ENCODE results near the gene EDIL3. TPM values are rescaled to one million over a fixed set of nuclear protein-coding genes. Genes with fewer than 3 reads are reported as not detected.
A peak's percentile ranks its signal among the peaks of the same experiment; 100 is the strongest.

The EDIL3 gene
- total RNA-seq, 2 donors from 2014 or later = not detected

DNA sequence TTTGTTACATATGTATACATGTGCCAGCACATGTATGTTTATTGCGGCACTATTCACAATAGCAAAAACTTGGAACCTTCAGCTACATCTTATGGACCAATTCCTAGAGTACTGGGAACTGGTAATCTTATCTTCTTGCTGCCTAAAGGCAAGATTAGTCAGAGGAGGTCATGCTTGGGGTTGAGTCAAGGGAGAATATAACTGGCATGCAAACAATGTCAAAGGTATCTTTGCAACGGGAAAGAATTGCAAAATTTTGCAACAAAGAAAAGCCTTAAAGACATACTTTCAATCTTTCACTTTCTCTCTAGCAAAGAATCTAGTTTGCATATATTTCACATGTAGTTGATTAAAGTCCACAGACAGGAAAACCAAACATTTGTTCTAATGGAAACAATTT is 145.2 kb downstream of the EDIL3 start:
- Mint-ChIP-seq H3K4me3 (no peak overlapping the region), H3K27ac (no peak overlapping the region), H3K9me3 (no peaks in the 10 kb centered on the region), H3K27me3 (no peaks in the 10 kb centered on the region), H3K4me1 (no peaks in the 10 kb centered on the region), H3K36me3 (ENCODE audit: low read depth) (no peaks in the 10 kb centered on the region)
- no peak for ATAC-seq (replicated peaks)

DNA sequence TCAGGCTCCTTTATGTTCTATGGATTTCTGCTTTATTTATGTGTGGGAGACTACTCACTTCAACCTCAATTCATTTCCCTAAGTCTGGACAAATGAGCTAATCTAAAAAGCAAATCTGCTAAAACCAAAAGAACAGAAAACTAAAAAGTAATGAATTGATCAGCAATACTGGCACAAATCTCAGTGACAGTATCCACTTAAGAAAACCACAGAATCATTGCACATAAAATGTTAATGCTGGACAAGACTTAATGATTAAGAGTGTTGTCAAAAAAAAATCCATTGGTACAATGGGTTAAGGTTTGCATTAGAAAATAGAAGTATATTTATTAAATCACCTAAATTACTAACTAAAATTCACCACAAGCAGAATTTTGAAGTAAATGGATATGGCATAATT is 147.6 kb downstream of the EDIL3 start:
- Mint-ChIP-seq H3K4me3 (no peak overlapping the region), H3K9me3 (no peaks in the 10 kb centered on the region), H3K27me3 (no peaks in the 10 kb centered on the region), H3K4me1 (no peaks in the 10 kb centered on the region), H3K36me3 (ENCODE audit: low read depth) (no peaks in the 10 kb centered on the region), H3K27ac (no peak overlapping the region)
- ATAC-seq (replicated peaks) = no peak

DNA sequence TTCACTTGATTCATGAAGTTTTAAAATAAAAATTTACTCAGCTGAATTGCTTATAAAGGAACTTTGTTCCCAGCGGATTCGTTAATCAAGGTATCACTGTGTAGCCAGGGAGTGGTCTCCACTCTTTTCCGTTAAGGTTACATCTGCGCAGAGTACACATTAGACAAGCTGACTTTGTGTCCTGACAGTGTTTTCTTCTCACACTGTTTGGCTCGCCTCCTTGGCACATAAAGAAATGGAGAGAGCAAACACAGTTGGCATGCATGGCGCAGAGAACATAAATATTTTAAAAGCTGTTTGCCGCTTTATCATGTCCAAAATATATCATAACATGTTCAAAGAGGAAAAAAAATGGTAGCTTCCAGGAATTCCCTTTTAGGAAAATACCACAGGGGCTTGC is 153.2 kb downstream of the EDIL3 start:
- Mint-ChIP-seq H3K27me3 (no peaks in the 10 kb centered on the region), H3K27ac (no peak overlapping the region), H3K4me3 (no peak overlapping the region), H3K9me3 (peaks cover 6% of the 10 kb centered on the region), H3K36me3 (ENCODE audit: low read depth) (no peaks in the 10 kb centered on the region), H3K4me1 (no peaks in the 10 kb centered on the region)
- ATAC-seq (replicated peaks) = no peak

DNA sequence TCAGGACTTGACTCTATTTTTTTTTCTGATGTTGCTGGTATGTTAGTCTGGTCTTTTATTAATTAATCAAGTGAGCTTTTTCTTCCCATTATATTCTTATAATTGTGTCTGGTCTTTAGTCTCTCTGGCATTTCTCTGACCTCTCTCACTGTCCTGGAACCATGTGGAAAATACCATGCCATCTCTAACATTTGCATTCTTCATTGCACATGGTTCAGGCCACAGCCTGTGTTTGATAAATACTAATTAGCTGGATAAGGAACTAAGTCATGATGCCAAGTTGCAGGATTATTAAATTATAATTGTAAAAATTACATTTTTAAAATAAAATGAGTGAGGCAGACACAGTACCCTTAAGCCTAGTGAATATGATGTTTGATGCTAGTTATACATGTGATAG is 155.6 kb downstream of the EDIL3 start:
- no peak for ATAC-seq (replicated peaks)
- Mint-ChIP-seq H3K9me3 (peaks cover 6% of the 10 kb centered on the region), H3K27me3 (no peaks in the 10 kb centered on the region), H3K36me3 (ENCODE audit: low read depth) (no peaks in the 10 kb centered on the region), H3K4me1 (no peaks in the 10 kb centered on the region), H3K27ac (no peak overlapping the region), H3K4me3 (no peak overlapping the region)

DNA sequence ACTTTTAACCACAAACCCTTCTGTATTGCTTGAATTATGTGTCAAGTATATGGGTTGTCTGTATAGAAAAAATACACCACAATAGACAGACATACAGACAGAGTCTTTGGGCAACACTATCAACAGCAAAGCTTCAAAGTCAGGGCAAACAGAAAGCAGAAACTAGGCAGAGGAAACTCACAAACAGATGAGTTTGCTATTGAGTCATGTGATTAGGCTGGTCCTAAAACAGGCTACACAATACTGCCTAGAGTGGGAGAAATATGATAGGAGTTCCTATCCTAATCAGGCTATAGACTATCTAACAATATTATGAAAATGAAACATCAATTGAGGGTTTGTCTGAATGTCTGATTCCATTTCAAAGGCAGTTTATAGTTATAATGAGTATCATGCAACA is 156.4 kb downstream of the EDIL3 start:
- no peak overlapping the region for H3K4me3 Mint-ChIP-seq
- no peaks in the 10 kb centered on the region for H3K27me3 Mint-ChIP-seq
- no peak overlapping the region for H3K27ac Mint-ChIP-seq
- H3K36me3 Mint-ChIP-seq (ENCODE audit: low read depth) = no peaks in the 10 kb centered on the region
- ATAC-seq (replicated peaks) = no peak
- peaks cover 6% of the 10 kb centered on the region for H3K9me3 Mint-ChIP-seq
- H3K4me1 Mint-ChIP-seq = no peaks in the 10 kb centered on the region

DNA sequence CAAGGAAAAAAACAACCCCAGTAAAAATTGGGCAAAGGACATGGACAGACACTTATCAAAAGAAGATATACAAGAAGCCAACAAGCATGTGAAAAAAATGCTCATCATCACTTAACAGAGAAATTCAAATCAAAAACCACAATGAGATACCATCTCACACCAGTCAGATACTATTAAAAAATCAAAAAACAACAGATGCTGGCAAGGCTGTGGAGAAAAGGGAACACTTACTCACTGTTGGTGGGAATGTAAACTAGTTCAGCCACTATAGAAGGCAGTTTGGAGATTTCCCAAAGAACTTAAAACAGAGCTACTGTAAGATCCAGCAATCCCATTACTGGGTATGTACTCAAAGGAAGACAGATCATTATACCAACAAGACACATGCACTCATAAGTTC is 157.4 kb downstream of the EDIL3 start:
- H3K4me3 Mint-ChIP-seq = no peak overlapping the region
- peaks cover 6% of the 10 kb centered on the region for H3K9me3 Mint-ChIP-seq
- no peaks in the 10 kb centered on the region for H3K4me1 Mint-ChIP-seq

DNA sequence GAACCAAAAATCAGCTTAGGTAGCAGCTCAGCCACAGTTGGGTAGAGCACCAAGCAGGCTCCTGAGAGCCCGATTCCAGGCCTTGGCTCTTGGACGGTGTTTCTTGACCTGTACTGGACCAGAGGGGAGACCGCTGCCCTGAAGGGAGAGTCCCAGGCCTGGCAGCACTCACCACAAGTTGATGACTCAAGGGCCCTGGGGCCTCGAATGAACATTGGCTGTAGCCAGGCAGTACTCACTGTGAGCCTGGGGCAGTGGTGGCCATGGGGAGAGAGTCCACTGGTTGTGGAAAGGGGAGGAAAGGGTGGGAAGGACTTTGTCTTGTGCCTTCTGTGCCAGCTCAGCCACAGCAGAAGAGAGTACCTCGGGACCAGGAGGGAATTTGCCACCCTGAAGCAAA is 166.1 kb downstream of the EDIL3 start:
- H3K4me1 Mint-ChIP-seq = no peaks in the 10 kb centered on the region
- peak; percentile 9 for ATAC-seq (replicated peaks)
- no peaks in the 10 kb centered on the region for H3K27me3 Mint-ChIP-seq
- H3K4me3 Mint-ChIP-seq = no peak overlapping the region
- no peak overlapping the region for H3K27ac Mint-ChIP-seq
- H3K9me3 Mint-ChIP-seq = peaks cover 5% of the 10 kb centered on the region
- no peaks in the 10 kb centered on the region for H3K36me3 Mint-ChIP-seq (ENCODE audit: low read depth)

More for the DNA sequence above, 157.4 kb downstream of the EDIL3 start:
- ATAC-seq (replicated peaks) = no peak
- Mint-ChIP-seq H3K27me3 (no peaks in the 10 kb centered on the region), H3K27ac (no peak overlapping the region), H3K36me3 (ENCODE audit: low read depth) (no peaks in the 10 kb centered on the region)

DNA sequence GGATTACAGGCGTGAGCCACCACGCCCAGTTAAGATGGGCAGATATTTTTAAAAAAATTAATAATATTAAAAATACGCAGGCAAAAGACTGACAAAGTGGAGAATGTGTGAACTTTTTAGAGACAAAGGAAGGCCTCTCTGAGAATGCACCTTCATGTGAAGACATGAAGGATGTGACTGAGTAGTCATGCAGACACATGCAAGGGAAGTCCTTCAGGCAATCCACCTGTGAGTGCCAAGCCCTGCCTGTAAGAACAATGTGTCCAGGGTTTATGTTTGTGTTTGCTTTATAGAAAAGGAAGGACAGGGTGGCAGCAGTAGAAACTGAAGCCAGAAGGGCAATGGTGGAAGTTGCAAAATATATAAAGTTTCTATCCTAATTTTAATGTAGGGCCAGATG is 169.2 kb downstream of the EDIL3 start:
- Mint-ChIP-seq H3K4me3 (no peak overlapping the region), H3K36me3 (ENCODE audit: low read depth) (no peaks in the 10 kb centered on the region), H3K4me1 (no peaks in the 10 kb centered on the region), H3K9me3 (peaks cover 5% of the 10 kb centered on the region), H3K27me3 (no peaks in the 10 kb centered on the region), H3K27ac (no peak overlapping the region)
- ATAC-seq (replicated peaks) = no peak

DNA sequence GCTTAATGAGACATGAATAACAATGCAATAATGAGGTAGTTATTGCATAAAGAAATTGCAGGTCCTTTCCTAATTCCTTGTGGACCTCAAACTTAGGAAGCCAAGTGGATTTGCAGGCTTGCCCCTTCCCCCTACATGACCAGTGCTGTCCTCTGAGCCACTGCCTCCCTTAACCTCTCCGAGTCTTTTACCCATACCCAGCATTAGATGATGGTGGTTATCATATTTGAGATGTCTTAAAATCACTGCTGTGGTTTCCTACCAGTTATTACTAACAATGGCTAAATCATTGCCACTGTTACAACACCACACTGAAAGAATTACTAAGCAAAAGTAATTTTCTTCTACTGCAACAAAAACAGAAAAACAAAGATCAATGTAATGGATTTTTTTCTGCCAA is 170.8 kb downstream of the EDIL3 start:
- Mint-ChIP-seq H3K27ac (no peak overlapping the region), H3K4me3 (no peak overlapping the region), H3K36me3 (ENCODE audit: low read depth) (no peaks in the 10 kb centered on the region), H3K27me3 (no peaks in the 10 kb centered on the region), H3K4me1 (no peaks in the 10 kb centered on the region), H3K9me3 (no peaks in the 10 kb centered on the region)
- no peak for ATAC-seq (replicated peaks)

DNA sequence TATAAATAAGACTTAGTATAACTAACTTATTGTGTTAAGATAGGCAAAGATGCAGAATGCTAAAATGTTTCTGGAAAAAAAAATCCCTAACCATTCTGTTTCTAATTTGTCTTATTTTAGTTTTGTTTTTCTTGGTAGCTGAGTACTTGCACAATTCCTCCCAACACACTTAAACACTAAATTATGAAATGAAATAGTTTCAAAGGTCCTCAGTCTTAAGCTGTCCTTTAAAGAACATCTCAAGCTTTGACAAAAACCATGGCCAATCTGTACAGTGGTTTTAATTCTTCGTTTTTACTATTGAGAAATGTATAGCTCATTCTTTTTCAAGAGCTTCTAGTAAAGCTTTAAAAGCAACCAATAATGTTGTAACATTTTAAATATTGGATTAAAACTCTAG is 171.5 kb downstream of the EDIL3 start:
- H3K27ac Mint-ChIP-seq = no peak overlapping the region
- no peak for ATAC-seq (replicated peaks)
- no peaks in the 10 kb centered on the region for H3K36me3 Mint-ChIP-seq (ENCODE audit: low read depth)
- H3K4me3 Mint-ChIP-seq = no peak overlapping the region
- H3K4me1 Mint-ChIP-seq = no peaks in the 10 kb centered on the region
- no peaks in the 10 kb centered on the region for H3K27me3 Mint-ChIP-seq
- no peaks in the 10 kb centered on the region for H3K9me3 Mint-ChIP-seq

DNA sequence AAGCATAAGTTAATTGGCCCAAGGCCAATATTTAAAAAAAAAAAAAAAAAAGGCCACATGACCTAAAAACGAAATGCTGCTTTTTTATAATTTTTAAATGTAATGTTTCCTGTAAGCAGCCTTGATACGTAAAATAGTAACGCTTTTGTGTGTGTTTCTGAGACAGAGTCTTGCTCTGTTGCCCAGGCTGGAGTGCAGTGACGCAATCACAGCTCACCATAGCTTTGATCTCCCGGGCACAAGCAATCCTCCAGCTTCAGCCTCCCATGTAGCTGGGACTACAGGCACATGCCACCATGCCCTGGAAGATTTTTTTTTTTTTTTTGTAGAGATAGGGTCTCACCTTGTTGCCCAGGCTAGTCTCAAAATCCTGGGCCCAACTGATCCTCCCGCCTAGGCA is 179.9 kb downstream of the EDIL3 start:
- H3K27me3 Mint-ChIP-seq = no peaks in the 10 kb centered on the region
- H3K9me3 Mint-ChIP-seq = no peaks in the 10 kb centered on the region
- ATAC-seq (replicated peaks) = no peak
- no peaks in the 10 kb centered on the region for H3K4me1 Mint-ChIP-seq
- no peak overlapping the region for H3K4me3 Mint-ChIP-seq
- no peaks in the 10 kb centered on the region for H3K36me3 Mint-ChIP-seq (ENCODE audit: low read depth)
- H3K27ac Mint-ChIP-seq = no peak overlapping the region

DNA sequence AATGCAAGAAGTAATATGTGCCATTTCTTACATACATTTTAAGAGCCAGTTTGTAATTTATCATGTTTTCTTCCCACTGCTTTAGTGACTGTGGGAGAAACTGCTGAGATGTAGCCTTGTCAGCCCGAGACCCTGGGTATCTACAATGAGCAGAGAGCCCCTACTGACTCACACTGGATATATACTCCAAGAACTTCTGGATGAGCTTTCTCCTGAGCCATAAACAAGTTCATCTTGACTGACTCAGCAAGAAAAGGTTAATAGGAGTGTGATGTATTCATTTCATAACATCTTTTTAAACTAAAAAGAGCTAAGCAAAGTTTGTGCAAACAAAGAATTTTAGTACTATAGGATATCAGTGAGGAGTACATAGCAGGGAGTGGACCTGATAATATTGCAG is 182.5 kb downstream of the EDIL3 start:
- Mint-ChIP-seq H3K36me3 (ENCODE audit: low read depth) (no peaks in the 10 kb centered on the region), H3K27ac (no peak overlapping the region), H3K9me3 (peaks cover 1% of the 10 kb centered on the region), H3K27me3 (no peaks in the 10 kb centered on the region), H3K4me3 (no peak overlapping the region), H3K4me1 (no peaks in the 10 kb centered on the region)
- ATAC-seq (replicated peaks) = no peak

DNA sequence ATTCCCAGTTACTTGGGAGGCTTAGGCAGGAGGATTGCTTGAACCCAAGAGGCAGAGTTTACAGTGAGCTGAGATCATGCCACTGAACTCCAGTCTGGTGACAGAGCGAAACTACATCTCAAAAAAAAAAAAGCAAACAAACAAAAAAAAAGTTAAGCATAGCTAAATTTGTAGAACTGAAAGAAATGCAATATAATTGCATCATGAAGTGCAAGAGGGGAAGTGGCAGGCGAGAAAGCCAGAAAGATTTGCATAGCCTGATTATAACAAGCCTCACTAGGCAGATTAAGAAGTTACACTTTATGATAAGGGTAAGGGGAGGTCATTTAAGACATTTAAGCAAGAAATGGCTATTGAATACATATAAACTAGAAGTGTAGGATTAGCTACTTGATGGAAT is 187.1 kb downstream of the EDIL3 start:
- peaks cover 8% of the 10 kb centered on the region for H3K9me3 Mint-ChIP-seq
- no peak overlapping the region for H3K4me3 Mint-ChIP-seq
- H3K36me3 Mint-ChIP-seq (ENCODE audit: low read depth) = no peaks in the 10 kb centered on the region
- H3K4me1 Mint-ChIP-seq = no peaks in the 10 kb centered on the region
- H3K27ac Mint-ChIP-seq = no peak overlapping the region
- no peak for ATAC-seq (replicated peaks)
- no peaks in the 10 kb centered on the region for H3K27me3 Mint-ChIP-seq

DNA sequence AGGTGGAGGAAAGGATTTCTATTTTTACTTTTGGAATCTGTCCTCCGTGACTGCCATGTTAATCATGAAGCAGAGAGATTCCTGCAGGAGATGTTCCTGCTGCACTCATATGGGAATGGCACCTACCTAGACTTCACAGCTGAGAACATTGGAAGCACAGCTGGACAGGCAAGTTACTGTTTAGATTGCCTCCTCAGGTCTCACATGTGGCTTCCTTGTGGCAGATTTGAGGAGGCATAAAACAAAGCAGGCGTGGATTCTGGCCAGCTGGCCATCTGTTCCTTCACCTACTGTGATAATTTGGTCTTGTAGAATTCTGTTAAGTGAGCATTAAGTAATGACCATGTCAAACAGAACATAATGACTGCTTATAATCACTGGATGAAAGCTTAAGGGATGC is 193.4 kb downstream of the EDIL3 start:
- Mint-ChIP-seq H3K36me3 (ENCODE audit: low read depth) (no peaks in the 10 kb centered on the region), H3K4me3 (no peak overlapping the region), H3K27me3 (no peaks in the 10 kb centered on the region), H3K9me3 (peaks cover 2% of the 10 kb centered on the region), H3K27ac (no peak overlapping the region), H3K4me1 (no peaks in the 10 kb centered on the region)
- ATAC-seq (replicated peaks) = no peak

DNA sequence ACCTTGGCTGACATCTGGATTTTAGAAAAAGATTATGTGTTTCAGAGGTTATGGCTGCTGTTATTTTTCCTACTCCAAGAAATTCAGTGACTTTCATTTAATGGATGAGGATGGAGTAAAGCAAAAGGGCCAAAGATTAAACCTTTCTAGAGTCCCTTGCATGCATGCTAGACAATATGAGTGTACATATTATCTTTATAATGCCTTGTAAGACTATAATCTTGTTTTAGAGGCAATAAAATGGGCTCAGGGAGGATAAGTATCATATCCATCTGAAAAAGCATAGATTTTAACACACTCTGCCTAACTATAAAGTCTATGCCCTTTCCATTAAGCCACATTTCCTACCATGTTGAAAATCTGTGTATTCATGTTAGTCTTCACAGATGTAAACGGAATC is 199.8 kb downstream of the EDIL3 start:
- Mint-ChIP-seq H3K36me3 (ENCODE audit: low read depth) (no peaks in the 10 kb centered on the region), H3K4me3 (no peak overlapping the region), H3K4me1 (no peaks in the 10 kb centered on the region), H3K27me3 (no peaks in the 10 kb centered on the region), H3K9me3 (peaks cover 4% of the 10 kb centered on the region), H3K27ac (no peak overlapping the region)
- ATAC-seq (replicated peaks) = no peak

DNA sequence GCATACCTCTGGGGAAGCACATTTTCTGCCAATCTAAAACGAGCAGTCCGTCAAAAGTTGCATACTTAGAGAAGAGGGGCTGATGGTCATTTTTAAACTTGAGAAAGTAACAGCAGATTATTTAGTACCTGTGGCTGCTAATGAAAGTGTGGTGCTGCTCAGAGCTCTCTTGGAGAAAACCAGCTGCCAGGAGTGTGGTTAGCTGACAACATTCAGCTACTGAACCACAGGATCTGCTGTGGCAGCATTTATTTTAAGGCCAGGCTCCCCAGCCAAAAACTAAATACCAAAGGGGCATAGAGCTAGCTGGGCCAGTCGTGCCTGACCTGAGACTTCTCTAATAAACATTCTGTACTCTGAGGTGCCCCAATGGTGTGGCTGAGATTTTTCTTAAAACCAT is 203.6 kb downstream of the EDIL3 start:
- no peaks in the 10 kb centered on the region for H3K27me3 Mint-ChIP-seq
- H3K36me3 Mint-ChIP-seq (ENCODE audit: low read depth) = no peaks in the 10 kb centered on the region
- peaks cover 7% of the 10 kb centered on the region for H3K9me3 Mint-ChIP-seq
- H3K4me1 Mint-ChIP-seq = no peaks in the 10 kb centered on the region
- no peak for ATAC-seq (replicated peaks)
- H3K4me3 Mint-ChIP-seq = no peak overlapping the region
- no peak overlapping the region for H3K27ac Mint-ChIP-seq

Data from activated T-helper 17 cell treated with anti-CD3 and anti-CD28 coated beads, Interleukin-2, amount 50 U/mL, for 72 hours (primary cell).